Thoracic aorta (tissue), 2 donors: ENCODE data around the gene ANTXR1. TPM values are rescaled to one million over a fixed set of nuclear protein-coding genes. Genes with fewer than 3 reads are reported as not detected.
"Not testable (repeated sequence)": the region's sequence is repeated elsewhere in the genome, so short reads cannot be mapped to it uniquely, and the experiment has no call there.

Source experiments
- ATAC-seq: fragments of 150-250 bp; one replicate; pipeline ENCODE4 v1.8.0; 2017; ENCODE audit warnings: low read depth; ENCODE audit not compliant: insufficient number of reproducible peaks, low FRiP score
- DNase-seq: peaks from one replicate; pipeline ENCODE4 v3.0.0-alpha.2; 2020; ENCODE audit warnings: low spot score
- H3K27ac ChIP-seq, 2 donors: fragments of 200-600 bp; sonication (generic); 1 replicate in 1 of 2; 2 replicates in 1 of 2; pipeline ENCODE4 v1.5.1; 2016; ENCODE audit warnings: mild to moderate bottlenecking in 2 of 2, moderate library complexity in 2 of 2
- H3K27me3 ChIP-seq: fragments of 200-600 bp; sonication (generic); replicated peaks from 2 replicates; pipeline ENCODE4 v1.6.0; 2016; ENCODE audit warnings: mild to moderate bottlenecking; ENCODE audit not compliant: insufficient read depth
- H3K36me3 ChIP-seq: fragments of 200-600 bp; sonication (generic); one replicate; pipeline ENCODE4 v1.5.1; 2016
- H3K4me1 ChIP-seq, 2 donors: fragments of 200-600 bp; sonication (generic); 1 replicate in 1 of 2; 2 replicates in 1 of 2; pipeline versions ENCODE4 v1.5.1 to v1.6.0; 2016; ENCODE audit warnings: low read depth in 2 of 2, mild to moderate bottlenecking in 1 of 2; ENCODE audit not compliant: control insufficient read depth in 1 of 2
- H3K4me3 ChIP-seq: fragments of 200-600 bp; sonication (generic); 2 replicates; pipeline ENCODE4 v1.5.1; 2016; ENCODE audit warnings: mild to moderate bottlenecking
- H3K9me3 ChIP-seq: fragments of 200-600 bp; sonication (generic); 2 replicates; pipeline ENCODE4 v1.5.1; 2016
- CTCF ChIP-seq: fragments of 200-600 bp; sonication (generic); IDR thresholded peaks from one replicate; pipeline ENCODE4 v1.5.1; 2019; ENCODE audit warnings: antibody characterized with exemption
- total RNA-seq, 2 donors: library from RNA; depleted of rRNA; stranded (reverse); fragments of >200 nt; gene quantifications; one replicate each; pipeline versions ENCODE4 v1.1.0 to v1.2.3, GENCODE V29; 2016

ANTXR1 gene
- total RNA-seq, 2 donors from 2014 or later: 253 to 313 TPM

GRCh38 chr2:69253112-69253511 is 240.1 kb downstream of the ANTXR1 start:
- H3K27ac ChIP-seq: peak overlapping the region; percentile 45 to 51
- no peaks in the 10 kb centered on the region for H3K9me3 ChIP-seq
- no peak for ATAC-seq
- H3K4me1 ChIP-seq: peaks cover 8 to 30% of the 10 kb centered on the region in 2 donors
- TF ChIP-seq CTCF: no peak
- no peaks in the 10 kb centered on the region for H3K36me3 ChIP-seq
- no peak overlapping the region for H3K4me3 ChIP-seq
- H3K27me3 ChIP-seq: no peaks in the 10 kb centered on the region
- DNase-seq: no peak

GRCh38 chr2:69253611-69254301 is 240.8 kb downstream of the ANTXR1 start:
- Histone ChIP-seq H3K9me3 (no peaks in the 10 kb centered on the region), H3K27ac (peak overlapping the region; percentile 45 to 51), H3K4me1 (peaks cover 8 to 30% of the 10 kb centered on the region in 2 donors), H3K4me3 (peak overlapping the region; percentile 25), H3K27me3 (no peaks in the 10 kb centered on the region), H3K36me3 (no peaks in the 10 kb centered on the region)
- peak; percentile 74 for ATAC-seq
- TF ChIP-seq CTCF: no peak
- DNase-seq: no peak

- H3K36me3 ChIP-seq: no peaks in the 10 kb centered on the region
- H3K27me3 ChIP-seq: no peaks in the 10 kb centered on the region
- ATAC-seq (no peak), DNase-seq (no peak)
- H3K9me3 ChIP-seq: peaks cover 10% of the 10 kb centered on the region
- no peak overlapping the region for H3K27ac ChIP-seq
- H3K4me1 ChIP-seq: peaks cover 8 to 30% of the 10 kb centered on the region in 2 donors
- no peak overlapping the region for H3K4me3 ChIP-seq
- no peak for TF ChIP-seq CTCF
Measured at GRCh38 chr2:69255760-69256159, 242.8 kb downstream of the ANTXR1 start.

- not testable (repeated sequence) for H3K4me1 ChIP-seq, H3K36me3 ChIP-seq, ATAC-seq, H3K27ac ChIP-seq, H3K4me3 ChIP-seq, DNase-seq, H3K27me3 ChIP-seq
- H3K9me3 ChIP-seq: peaks cover 11% of the 10 kb centered on the region
Measured at GRCh38 chr2:69259994-69260591, 247.1 kb downstream of the ANTXR1 start.

GRCh38 chr2:69260666-69261065 is 247.7 kb downstream of the ANTXR1 start:
- Histone ChIP-seq H3K27ac (no peak overlapping the region), H3K4me3 (no peak overlapping the region), H3K9me3 (peaks cover 11% of the 10 kb centered on the region), H3K4me1 (no peaks in the 10 kb centered on the region), H3K27me3 (no peaks in the 10 kb centered on the region), H3K36me3 (no peaks in the 10 kb centered on the region)
- ATAC-seq (no peak), DNase-seq (no peak)
- no peak for TF ChIP-seq CTCF
